ENCODE data around the gene MYH11.

The MYH11 gene

DNA sequence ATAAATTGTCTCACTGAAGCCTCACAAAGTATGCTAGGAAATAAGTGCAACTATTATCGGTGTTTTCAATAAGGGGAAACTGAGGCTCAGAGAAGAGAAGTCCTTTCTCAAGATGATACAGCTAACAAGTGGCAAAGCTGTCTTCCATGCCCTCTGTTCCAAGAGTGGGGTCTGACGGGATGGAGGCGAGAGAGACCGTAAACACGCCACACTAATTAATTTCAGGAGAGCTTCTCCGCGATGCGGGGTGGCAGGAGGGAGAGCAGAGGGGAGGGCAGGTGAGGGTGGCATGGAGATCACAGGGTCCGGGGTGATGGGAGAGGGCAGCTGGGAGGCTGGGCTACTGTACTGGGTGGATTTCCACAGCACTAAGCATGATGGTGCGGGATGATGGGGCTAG is 80.3 kb downstream of the MYH11 start:
- no peak overlapping the region for H3K4me2 ChIP-seq
- H3K9ac ChIP-seq: no peak overlapping the region
- no peak overlapping the region for H3K4me3 ChIP-seq
- H3K9me3 ChIP-seq: no peaks in the 10 kb centered on the region
- H3K4me1 ChIP-seq: peaks cover 37% of the 10 kb centered on the region
- no peaks in the 10 kb centered on the region for H4K20me1 ChIP-seq
- no peak overlapping the region for H3K27ac ChIP-seq
- H3K27me3 ChIP-seq: no peaks in the 10 kb centered on the region
- no peak for TF ChIP-seq Cebpa-rat (IDR thresholded peaks at IDR 0.05)
- no peaks in the 10 kb centered on the region for H3K36me3 ChIP-seq

DNA sequence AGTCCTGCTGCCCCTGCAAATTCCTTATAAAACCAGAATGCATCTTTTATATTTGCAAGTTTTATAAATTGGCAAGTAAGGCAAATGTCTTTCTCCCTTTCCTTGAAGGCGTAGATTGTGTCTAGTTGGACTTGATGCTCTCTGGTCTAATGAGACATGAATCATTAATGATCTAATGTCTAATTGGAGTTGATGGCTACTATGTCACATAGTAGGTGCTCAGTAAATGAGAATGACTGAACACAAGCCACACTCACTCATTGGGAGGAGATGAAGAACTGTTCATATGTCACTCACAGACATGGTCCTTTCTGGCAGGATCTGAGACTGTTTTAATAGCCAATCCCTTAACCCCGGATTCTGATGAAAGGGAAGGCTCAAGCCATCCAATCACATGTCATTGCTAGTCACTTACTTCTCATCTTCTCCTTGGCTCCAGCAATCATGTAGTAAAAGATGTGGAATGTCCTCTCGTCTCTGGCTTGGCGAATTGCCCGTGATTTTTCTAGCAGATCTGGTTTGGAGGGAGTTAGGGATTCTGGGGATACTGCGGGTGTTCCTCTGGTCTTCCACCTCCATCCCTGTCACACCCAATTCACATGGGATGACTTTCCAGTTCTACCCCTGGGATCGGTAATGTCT is 81.0 kb downstream of the MYH11 start:
- Histone ChIP-seq H3K9me3 (no peaks in the 10 kb centered on the region), H3K9ac (no peak overlapping the region), H4K20me1 (no peaks in the 10 kb centered on the region), H3K27ac (no peak overlapping the region), H3K4me1 (peaks cover 37% of the 10 kb centered on the region), H3K27me3 (no peaks in the 10 kb centered on the region), H3K4me3 (no peak overlapping the region), H3K36me3 (no peaks in the 10 kb centered on the region), H3K4me2 (no peak overlapping the region)
- no peak for TF ChIP-seq Cebpa-rat (IDR thresholded peaks at IDR 0.05)

DNA sequence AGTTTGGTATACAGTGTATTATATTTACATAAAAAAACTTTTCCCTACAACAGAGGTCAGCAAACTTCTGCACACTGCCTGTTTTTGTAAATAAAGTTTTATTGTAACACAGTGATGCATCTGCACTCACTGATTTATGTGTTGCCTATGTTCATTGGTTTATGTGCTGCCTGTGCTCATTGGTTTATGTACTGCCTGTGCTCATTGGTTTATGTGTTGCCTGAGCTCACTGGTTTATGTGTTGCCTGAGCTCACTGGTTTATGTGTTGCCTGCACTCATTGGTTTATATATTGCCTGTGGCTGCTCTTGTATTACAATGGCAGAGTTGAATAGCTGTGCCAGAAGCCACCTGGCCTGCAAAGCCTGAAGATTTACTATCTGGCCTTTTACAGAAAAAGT is 81.6 kb downstream of the MYH11 start:
- H3K9ac ChIP-seq: no peak overlapping the region
- no peak overlapping the region for H3K4me2 ChIP-seq
- no peak overlapping the region for H3K27ac ChIP-seq
- H4K20me1 ChIP-seq: no peaks in the 10 kb centered on the region
- H3K4me3 ChIP-seq: no peak overlapping the region
- peaks cover 32% of the 10 kb centered on the region for H3K4me1 ChIP-seq
- no peaks in the 10 kb centered on the region for H3K36me3 ChIP-seq
- TF ChIP-seq Cebpa-rat (IDR thresholded peaks at IDR 0.05): no peak
- H3K9me3 ChIP-seq: no peaks in the 10 kb centered on the region
- no peaks in the 10 kb centered on the region for H3K27me3 ChIP-seq

DNA sequence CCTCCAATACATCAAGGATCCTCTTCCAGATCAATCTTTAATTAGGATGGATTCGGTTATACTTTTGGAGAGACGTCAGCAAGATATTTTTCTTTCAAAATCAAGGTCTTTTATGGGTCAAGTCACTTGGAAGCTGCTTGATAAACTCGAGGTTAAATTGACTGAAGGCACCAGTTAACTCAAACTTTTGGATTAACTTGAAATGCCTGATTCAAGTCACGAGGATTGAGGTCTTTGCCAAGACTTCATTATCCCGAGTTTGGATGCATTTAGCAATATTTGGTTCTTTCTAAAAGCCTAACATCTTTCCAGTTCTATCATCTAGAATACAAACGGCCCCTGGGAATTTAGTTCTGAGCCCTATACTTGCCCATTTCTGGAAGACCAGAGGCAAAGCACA is 82.9 kb downstream of the MYH11 start:
- H3K9me3 ChIP-seq: no peaks in the 10 kb centered on the region
- no peaks in the 10 kb centered on the region for H4K20me1 ChIP-seq
- no peak overlapping the region for H3K27ac ChIP-seq
- no peak for TF ChIP-seq Cebpa-rat (IDR thresholded peaks at IDR 0.05)
- H3K4me3 ChIP-seq: no peak overlapping the region
- no peak overlapping the region for H3K9ac ChIP-seq
- no peaks in the 10 kb centered on the region for H3K36me3 ChIP-seq
- no peaks in the 10 kb centered on the region for H3K27me3 ChIP-seq
- no peak overlapping the region for H3K4me2 ChIP-seq
- peaks cover 20% of the 10 kb centered on the region for H3K4me1 ChIP-seq

DNA sequence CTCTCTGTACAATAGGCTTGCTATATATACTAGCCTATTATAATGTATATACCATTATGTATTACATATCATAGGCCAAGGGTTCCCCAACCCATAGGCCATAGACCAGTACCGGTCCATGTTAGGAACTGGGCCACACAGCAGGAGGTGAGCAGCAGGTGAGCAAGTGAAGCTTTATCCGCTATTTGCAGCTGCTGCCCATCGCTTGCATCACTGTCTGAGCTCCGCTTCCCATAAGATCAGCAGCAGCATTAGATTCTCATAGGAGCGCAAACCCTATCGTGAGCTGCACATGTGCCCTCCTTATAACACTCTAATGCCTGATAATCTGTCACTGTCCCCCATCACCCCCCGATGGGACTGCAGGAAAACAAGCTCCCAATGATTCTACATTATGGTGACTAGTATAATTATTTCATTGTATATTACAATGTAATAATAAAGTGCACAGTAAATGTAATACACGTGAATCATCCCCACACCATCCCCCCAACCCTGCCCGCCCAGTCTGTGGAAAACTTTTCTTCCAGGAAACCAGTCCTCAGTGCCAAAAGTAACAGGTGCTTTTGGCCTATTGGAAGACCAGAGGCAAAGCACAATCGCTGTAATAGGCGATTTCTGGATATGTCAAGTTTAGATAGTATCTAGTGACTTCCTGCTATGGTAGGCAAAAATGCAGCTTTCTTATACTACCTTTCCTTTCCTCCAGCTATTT is 84.1 kb downstream of the MYH11 start:
- Histone ChIP-seq H3K27ac (no peak overlapping the region), H3K27me3 (no peaks in the 10 kb centered on the region), H3K9me3 (peaks cover 11% of the 10 kb centered on the region; the same call in 1 of the 2 replicates), H3K4me2 (no peak overlapping the region), H3K36me3 (no peaks in the 10 kb centered on the region), H4K20me1 (no peaks in the 10 kb centered on the region), H3K4me1 (peaks cover 8% of the 10 kb centered on the region), H3K9ac (no peak overlapping the region), H3K4me3 (no peak overlapping the region)
- TF ChIP-seq Cebpa-rat (IDR thresholded peaks at IDR 0.05): no peak

DNA sequence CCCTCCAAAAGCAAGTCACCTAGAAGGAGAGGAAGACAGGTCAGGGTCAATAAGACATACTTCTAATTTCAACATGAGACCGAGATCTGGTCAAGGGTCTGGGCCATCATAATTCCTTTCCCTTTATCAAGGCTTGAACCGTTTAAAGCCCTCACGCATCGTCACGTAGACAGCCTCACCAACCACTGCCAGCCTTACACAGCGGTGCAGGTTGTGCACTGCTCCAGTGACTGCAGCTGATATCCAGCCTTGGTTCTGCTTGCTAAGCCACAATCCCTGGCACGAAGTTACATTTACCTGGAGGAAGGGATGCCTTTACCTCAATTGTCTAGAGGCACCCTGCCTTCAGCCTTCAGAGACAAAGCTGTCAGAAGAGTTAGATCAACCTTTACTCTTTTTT is 85.1 kb downstream of the MYH11 start:
- H4K20me1 ChIP-seq: no peaks in the 10 kb centered on the region
- no peak for TF ChIP-seq Cebpa-rat (IDR thresholded peaks at IDR 0.05)

DNA sequence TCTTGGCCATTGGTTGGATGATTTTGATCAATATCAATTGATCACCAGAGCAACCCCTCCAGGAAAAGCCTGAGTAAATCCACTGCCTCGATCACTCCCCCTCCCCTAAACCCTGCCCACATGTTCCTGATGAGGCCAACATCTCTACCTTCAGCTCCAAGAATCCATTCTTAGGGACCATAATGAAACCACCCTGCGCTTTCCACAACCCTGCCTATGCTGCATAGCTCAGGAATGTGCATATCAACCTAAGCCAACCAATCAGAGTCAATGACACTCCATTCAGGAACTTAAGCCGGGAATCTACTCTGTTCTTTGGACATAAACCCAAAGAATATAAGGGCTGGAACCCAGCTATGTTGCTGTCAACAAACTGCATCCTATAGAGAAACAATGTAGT is 86.3 kb downstream of the MYH11 start:
- no peak overlapping the region for H3K27ac ChIP-seq
- no peak overlapping the region for H3K9ac ChIP-seq
- peaks cover 12% of the 10 kb centered on the region for H3K4me1 ChIP-seq
- TF ChIP-seq Cebpa-rat (IDR thresholded peaks at IDR 0.05): no peak
- no peak overlapping the region for H3K4me2 ChIP-seq
- peaks cover 11% of the 10 kb centered on the region; the same call in 1 of the 2 replicates for H3K9me3 ChIP-seq
- H3K36me3 ChIP-seq: no peaks in the 10 kb centered on the region
- H3K27me3 ChIP-seq: no peaks in the 10 kb centered on the region
- H3K4me3 ChIP-seq: no peak overlapping the region
- no peaks in the 10 kb centered on the region for H4K20me1 ChIP-seq

More for the DNA sequence above, 85.1 kb downstream of the MYH11 start:
- H3K9ac ChIP-seq: no peak overlapping the region
- H3K4me3 ChIP-seq: no peak overlapping the region
- H3K4me2 ChIP-seq: no peak overlapping the region
- H3K27ac ChIP-seq: no peak overlapping the region
- no peaks in the 10 kb centered on the region for H3K36me3 ChIP-seq
- no peaks in the 10 kb centered on the region for H3K27me3 ChIP-seq
- peaks cover 11% of the 10 kb centered on the region; the same call in 1 of the 2 replicates for H3K9me3 ChIP-seq
- peaks cover 1% of the 10 kb centered on the region for H3K4me1 ChIP-seq

DNA sequence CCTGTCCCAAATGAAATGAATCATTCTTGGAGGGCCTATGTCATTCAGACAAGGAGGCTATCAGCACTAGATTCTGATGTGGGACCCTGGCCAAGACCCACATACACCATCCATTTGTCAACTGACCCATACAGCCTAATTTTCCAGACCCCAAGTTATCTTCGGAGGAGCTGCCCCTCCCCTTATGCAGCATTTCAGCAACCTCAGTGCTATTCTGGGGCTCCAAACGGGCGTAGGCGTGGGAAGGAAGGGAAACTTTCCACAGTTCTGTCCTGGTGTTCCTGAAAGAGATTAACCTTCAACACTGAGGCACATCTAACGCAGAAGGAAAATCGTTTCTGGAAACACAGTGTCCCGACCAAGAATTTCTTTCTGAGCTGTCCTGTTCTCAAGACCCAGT is 86.7 kb downstream of the MYH11 start:
- H3K9ac ChIP-seq: no peak overlapping the region
- H3K4me3 ChIP-seq: no peak overlapping the region
- no peak for TF ChIP-seq Cebpa-rat (IDR thresholded peaks at IDR 0.05)
- no peak overlapping the region for H3K4me2 ChIP-seq
- H3K4me1 ChIP-seq: peaks cover 12% of the 10 kb centered on the region
- no peaks in the 10 kb centered on the region for H3K27me3 ChIP-seq
- H3K27ac ChIP-seq: no peak overlapping the region
- H3K9me3 ChIP-seq: peaks cover 11% of the 10 kb centered on the region; the same call in 1 of the 2 replicates
- H3K36me3 ChIP-seq: no peaks in the 10 kb centered on the region
- H4K20me1 ChIP-seq: no peaks in the 10 kb centered on the region

DNA sequence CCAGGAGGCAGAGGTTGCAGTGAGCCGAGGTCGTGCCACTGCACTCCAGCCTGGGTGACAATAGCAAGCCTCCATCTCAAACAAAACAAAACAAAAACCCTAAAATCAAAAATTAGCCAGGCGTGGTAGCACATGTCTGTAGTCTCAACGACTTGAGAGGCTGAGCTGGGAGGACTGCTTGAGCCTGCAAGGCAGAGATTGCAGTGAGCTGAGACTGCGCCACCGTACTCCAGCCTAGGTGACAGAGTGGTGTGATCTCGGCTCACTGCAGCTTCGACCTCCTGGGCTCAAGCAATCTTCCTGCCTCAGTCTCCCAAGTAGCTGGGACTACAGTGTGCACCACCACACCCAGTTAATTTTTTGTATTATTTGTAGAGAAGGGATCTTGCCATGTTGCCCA is 87.6 kb downstream of the MYH11 start:
- Histone ChIP-seq H4K20me1 (no peaks in the 10 kb centered on the region), H3K9ac (no peak overlapping the region), H3K27ac (no peak overlapping the region)

DNA sequence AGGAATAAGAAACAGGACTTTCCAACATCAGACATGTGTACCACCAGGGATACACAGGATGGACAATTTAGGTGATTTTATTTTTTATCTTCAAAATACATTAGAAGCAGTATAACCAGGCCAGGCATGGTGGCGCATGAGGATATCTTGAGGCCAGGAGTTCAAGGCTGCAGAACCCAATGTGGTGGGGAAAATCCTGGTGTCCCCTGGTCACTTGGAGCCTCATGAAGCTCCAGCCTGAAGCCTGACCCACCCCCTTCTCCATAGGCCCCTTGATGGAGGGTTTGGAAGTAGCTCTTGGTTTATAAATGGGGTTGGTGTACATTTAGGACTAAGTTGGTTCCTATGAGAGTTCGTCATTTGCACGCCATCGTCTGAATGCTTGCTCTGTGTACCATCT is 88.6 kb downstream of the MYH11 start:
- no peak for TF ChIP-seq Cebpa-rat (IDR thresholded peaks at IDR 0.05)
- H3K4me1 ChIP-seq: peaks cover 14% of the 10 kb centered on the region
- H3K27me3 ChIP-seq: no peaks in the 10 kb centered on the region
- H3K9ac ChIP-seq: no peak overlapping the region
- no peak overlapping the region for H3K4me2 ChIP-seq
- H3K4me3 ChIP-seq: no peak overlapping the region
- H3K9me3 ChIP-seq: peaks cover 11% of the 10 kb centered on the region; the same call in 1 of the 2 replicates
- no peaks in the 10 kb centered on the region for H3K36me3 ChIP-seq
- H4K20me1 ChIP-seq: no peaks in the 10 kb centered on the region
- no peak overlapping the region for H3K27ac ChIP-seq

More for the DNA sequence above, 87.6 kb downstream of the MYH11 start:
- H3K4me1 ChIP-seq: peaks cover 12% of the 10 kb centered on the region
- no peak overlapping the region for H3K4me3 ChIP-seq
- H3K27me3 ChIP-seq: no peaks in the 10 kb centered on the region
- TF ChIP-seq Cebpa-rat (IDR thresholded peaks at IDR 0.05): no peak
- H3K4me2 ChIP-seq: no peak overlapping the region
- H3K9me3 ChIP-seq: peaks cover 11% of the 10 kb centered on the region; the same call in 1 of the 2 replicates
- no peaks in the 10 kb centered on the region for H3K36me3 ChIP-seq

Measured in BLaER1 (cell line).